GM23338 (cell line): Measurements from ENCODE around the gene CLN6. TPM values are rescaled to one million over a fixed set of nuclear protein-coding genes. Genes with fewer than 3 reads are reported as not detected.

Source experiments
- ATAC-seq: fragments of 200-7000 bp; cut with Tn5 transposase; 3 replicates; pipeline ENCODE4 v1.9.1; 2020
- DNase-seq: peaks from one replicate; pipeline ENCODE4 v3.0.0-alpha.2; 2015; ENCODE audit warnings: low spot score
- H2AFZ ChIP-seq: fragments of 200-600 bp; sonication (generic); 2 replicates; pipeline ENCODE4 v1.8.0; 2016; ENCODE audit warnings: antibody characterized with exemption, mild to moderate bottlenecking, moderate library complexity
- H3F3A ChIP-seq: fragments of 200-600 bp; sonication (generic); replicated peaks from 2 replicates; pipeline ENCODE4 v1.8.0; 2017; ENCODE audit warnings: antibody characterized with exemption, mixed run types, low read depth
- H3K27ac ChIP-seq: fragments of 200-600 bp; sonication (generic); 2 replicates; pipeline ENCODE4 v1.6.1; 2016; ENCODE audit warnings: low read depth
- H3K27me3 ChIP-seq: fragments of 200-600 bp; sonication (generic); 2 replicates; pipeline ENCODE4 v1.8.0; 2016; ENCODE audit warnings: mild to moderate bottlenecking, mixed run types, moderate library complexity; ENCODE audit not compliant: insufficient read depth
- H3K36me3 ChIP-seq: fragments of 200-600 bp; sonication (generic); 2 replicates; pipeline ENCODE4 v1.8.0; 2016; ENCODE audit warnings: mild to moderate bottlenecking; ENCODE audit not compliant: insufficient read depth
- H3K4me1 ChIP-seq: fragments of 200-600 bp; sonication (generic); 2 replicates; pipeline ENCODE4 v1.8.0; 2016; ENCODE audit warnings: mild to moderate bottlenecking, moderate library complexity; ENCODE audit not compliant: insufficient read depth
- H3K4me2 ChIP-seq: fragments of 200-600 bp; sonication (generic); 2 replicates; pipeline ENCODE4 v1.7.1; 2017; ENCODE audit warnings: mixed run types
- H3K4me3 ChIP-seq: fragments of 200-600 bp; sonication (generic); 2 replicates; pipeline ENCODE4 v1.6.1; 2016; ENCODE audit warnings: mixed run types
- H3K79me2 ChIP-seq: fragments of 200-600 bp; sonication (generic); replicated peaks from 2 replicates; pipeline ENCODE4 v1.8.0; 2017; ENCODE audit warnings: mild to moderate bottlenecking; ENCODE audit not compliant: insufficient read depth
- H3K9me2 ChIP-seq: fragments of 200-600 bp; sonication (generic); 2 replicates; pipeline ENCODE4 v1.8.0; 2017; ENCODE audit not compliant: insufficient read depth
- H4K20me1 ChIP-seq: fragments of 200-600 bp; sonication (generic); replicated peaks from 2 replicates; pipeline ENCODE4 v1.8.0; 2017; ENCODE audit warnings: mild to moderate bottlenecking; ENCODE audit not compliant: insufficient read depth
- H3K27ac Mint-ChIP-seq: 2 replicates; pipeline ENCODE4 v1.8.0; 2020; ENCODE audit warnings: inconsistent platforms, mild to moderate bottlenecking, moderate library complexity, mixed read lengths
- H3K27me3 Mint-ChIP-seq: 3 replicates; pipeline ENCODE4 v1.8.0; 2022; ENCODE audit warnings: low read depth, mild to moderate bottlenecking, moderate library complexity, mixed read lengths, inconsistent platforms; ENCODE audit not compliant: insufficient read depth, poor library complexity
- H3K36me3 Mint-ChIP-seq: 3 replicates; pipeline ENCODE4 v1.8.0; 2021; ENCODE audit warnings: low read depth, mild to moderate bottlenecking, inconsistent platforms, moderate library complexity, mixed read lengths
- H3K4me1 Mint-ChIP-seq: 3 replicates; pipeline ENCODE4 v1.8.0; 2020; ENCODE audit warnings: mild to moderate bottlenecking, inconsistent platforms, mixed read lengths
- H3K4me3 Mint-ChIP-seq: 3 replicates; pipeline ENCODE4 v1.8.0; 2021; ENCODE audit warnings: moderate library complexity, mild to moderate bottlenecking, inconsistent platforms, mixed read lengths
- H3K9me3 Mint-ChIP-seq: 3 replicates; pipeline ENCODE4 v1.8.0; 2020; ENCODE audit warnings: moderate library complexity, mild to moderate bottlenecking, inconsistent platforms, mixed read lengths
- CREB1 ChIP-seq: fragments of 250-450 bp; sonication (Bioruptor Pico); IDR thresholded peaks from 2 replicates; pipeline ENCODE4 v1.5.0; 2020; ENCODE audit warnings: low read depth, mild to moderate bottlenecking, moderate library complexity
- EZH2 ChIP-seq: fragments of 200-600 bp; sonication (generic); IDR thresholded peaks from one replicate; pipeline ENCODE4 v1.8.0; 2017; ENCODE audit warnings: antibody characterized with exemption, mild to moderate bottlenecking, low read depth; ENCODE audit not compliant: unreplicated experiment
- EZH2phosphoT487 ChIP-seq: fragments of 200-600 bp; sonication (generic); IDR thresholded peaks from one replicate; pipeline ENCODE4 v1.8.1; 2018; ENCODE audit warnings: antibody characterized with exemption; ENCODE audit not compliant: unreplicated experiment
- JUNB ChIP-seq: IDR thresholded peaks from one replicate; pipeline ENCODE4 v1.6.1; 2016; ENCODE audit warnings: antibody characterized with exemption; ENCODE audit not compliant: unreplicated experiment
- NANOG ChIP-seq: IDR thresholded peaks from 2 replicates; pipeline ENCODE4 v1.6.1; 2016; ENCODE audit warnings: antibody characterized with exemption, borderline replicate concordance
- POLR2AphosphoS5 ChIP-seq: IDR thresholded peaks from 2 replicates; pipeline ENCODE4 v1.6.1; 2016; ENCODE audit warnings: antibody characterized with exemption, low read depth
- STAT1 ChIP-seq: IDR thresholded peaks from one replicate; pipeline ENCODE4 v1.6.1; 2016; ENCODE audit warnings: antibody characterized with exemption; ENCODE audit not compliant: unreplicated experiment
- ZNF114 ChIP-seq: fragments of 250-450 bp; sonication (Bioruptor Pico); IDR thresholded peaks from 2 replicates; pipeline ENCODE4 v1.5.0; 2020; ENCODE audit warnings: mild to moderate bottlenecking, moderate library complexity
- ZNF331 ChIP-seq: fragments of 250-450 bp; sonication (Bioruptor Pico); IDR thresholded peaks from 2 replicates; pipeline ENCODE4 v1.5.0; 2020; ENCODE audit warnings: low read depth, mild to moderate bottlenecking, moderate library complexity
- polyA plus RNA-seq: library from polyadenylated mRNA; unstranded; fragments of >200 nt; fragmentation: Nextera tagmentation; extraction: Ambion mirVana; gene quantifications from 2 replicates; pipeline ENCODE4 v1.2.1, GENCODE V29; 2016
- total RNA-seq: library from RNA; depleted of rRNA; stranded (reverse); fragments of >200 nt; shearing (Covaris generic); gene quantifications from 2 replicates; pipeline ENCODE4 v1.2.3, GENCODE V29; 2014
- TF ChIP-seq, protein P1 (sequence below): fragments of 250-450 bp; sonication (Bioruptor Pico); IDR thresholded peaks from 2 replicates; pipeline ENCODE4 v1.5.0; 2020; ENCODE audit warnings: mild to moderate bottlenecking, moderate library complexity
- TF ChIP-seq, protein P2 (sequence below): IDR thresholded peaks from one replicate; pipeline ENCODE4 v1.6.1; 2018; ENCODE audit warnings: antibody characterized with exemption; ENCODE audit not compliant: unreplicated experiment
- TF ChIP-seq, protein P3 (sequence below), 2 experiments: fragments of 200-600 bp in 1 of 2; sonication (generic) in 1 of 2; conservative IDR thresholded peaks; 2 replicates each; pipeline versions ENCODE4 v1.5.1 to v1.6.1; 2016 to 2017; ENCODE audit warnings: antibody characterized with exemption in 2 of 2, low read depth in 2 of 2, mild to moderate bottlenecking in 2 of 2, moderate library complexity in 1 of 2

CLN6 gene
- total and polyA plus RNA-seq, 2 experiments from 2014 or later: 20.7 to 69.5 TPM

DNA sequence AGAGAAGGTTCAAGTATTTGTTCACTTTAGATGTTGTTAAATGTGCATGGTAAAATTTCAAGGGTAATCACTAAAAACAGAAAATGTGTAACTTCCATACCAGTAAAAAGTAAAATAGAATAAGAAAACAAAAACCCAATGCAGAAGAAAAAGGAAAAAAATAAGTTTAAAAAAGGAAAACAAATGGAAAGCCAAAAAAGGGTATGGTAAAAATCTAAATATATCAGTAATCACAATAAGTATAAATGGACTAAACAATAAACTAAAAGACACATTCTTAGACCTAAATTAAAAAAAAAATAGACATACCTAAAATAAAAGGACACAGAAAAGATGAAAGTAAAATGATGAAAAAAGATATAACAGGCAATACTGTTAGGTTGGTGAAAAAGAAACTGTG lies 9.5 kb upstream of the CLN6 start:
- Histone ChIP-seq H3K36me3 (no peaks in the 10 kb centered on the region), H3F3A (no peaks in the 10 kb centered on the region), H3K4me1 (no peaks in the 10 kb centered on the region), H3K27me3 (no peaks in the 10 kb centered on the region), H3K4me3 (no peak overlapping the region), H3K4me2 (no peak overlapping the region), H3K9me2 (no peaks in the 10 kb centered on the region), H2AFZ (no peak overlapping the region), H3K79me2 (no peaks in the 10 kb centered on the region), H3K27ac (no peak overlapping the region), H4K20me1 (no peaks in the 10 kb centered on the region)
- TF ChIP-seq, protein P1, sequence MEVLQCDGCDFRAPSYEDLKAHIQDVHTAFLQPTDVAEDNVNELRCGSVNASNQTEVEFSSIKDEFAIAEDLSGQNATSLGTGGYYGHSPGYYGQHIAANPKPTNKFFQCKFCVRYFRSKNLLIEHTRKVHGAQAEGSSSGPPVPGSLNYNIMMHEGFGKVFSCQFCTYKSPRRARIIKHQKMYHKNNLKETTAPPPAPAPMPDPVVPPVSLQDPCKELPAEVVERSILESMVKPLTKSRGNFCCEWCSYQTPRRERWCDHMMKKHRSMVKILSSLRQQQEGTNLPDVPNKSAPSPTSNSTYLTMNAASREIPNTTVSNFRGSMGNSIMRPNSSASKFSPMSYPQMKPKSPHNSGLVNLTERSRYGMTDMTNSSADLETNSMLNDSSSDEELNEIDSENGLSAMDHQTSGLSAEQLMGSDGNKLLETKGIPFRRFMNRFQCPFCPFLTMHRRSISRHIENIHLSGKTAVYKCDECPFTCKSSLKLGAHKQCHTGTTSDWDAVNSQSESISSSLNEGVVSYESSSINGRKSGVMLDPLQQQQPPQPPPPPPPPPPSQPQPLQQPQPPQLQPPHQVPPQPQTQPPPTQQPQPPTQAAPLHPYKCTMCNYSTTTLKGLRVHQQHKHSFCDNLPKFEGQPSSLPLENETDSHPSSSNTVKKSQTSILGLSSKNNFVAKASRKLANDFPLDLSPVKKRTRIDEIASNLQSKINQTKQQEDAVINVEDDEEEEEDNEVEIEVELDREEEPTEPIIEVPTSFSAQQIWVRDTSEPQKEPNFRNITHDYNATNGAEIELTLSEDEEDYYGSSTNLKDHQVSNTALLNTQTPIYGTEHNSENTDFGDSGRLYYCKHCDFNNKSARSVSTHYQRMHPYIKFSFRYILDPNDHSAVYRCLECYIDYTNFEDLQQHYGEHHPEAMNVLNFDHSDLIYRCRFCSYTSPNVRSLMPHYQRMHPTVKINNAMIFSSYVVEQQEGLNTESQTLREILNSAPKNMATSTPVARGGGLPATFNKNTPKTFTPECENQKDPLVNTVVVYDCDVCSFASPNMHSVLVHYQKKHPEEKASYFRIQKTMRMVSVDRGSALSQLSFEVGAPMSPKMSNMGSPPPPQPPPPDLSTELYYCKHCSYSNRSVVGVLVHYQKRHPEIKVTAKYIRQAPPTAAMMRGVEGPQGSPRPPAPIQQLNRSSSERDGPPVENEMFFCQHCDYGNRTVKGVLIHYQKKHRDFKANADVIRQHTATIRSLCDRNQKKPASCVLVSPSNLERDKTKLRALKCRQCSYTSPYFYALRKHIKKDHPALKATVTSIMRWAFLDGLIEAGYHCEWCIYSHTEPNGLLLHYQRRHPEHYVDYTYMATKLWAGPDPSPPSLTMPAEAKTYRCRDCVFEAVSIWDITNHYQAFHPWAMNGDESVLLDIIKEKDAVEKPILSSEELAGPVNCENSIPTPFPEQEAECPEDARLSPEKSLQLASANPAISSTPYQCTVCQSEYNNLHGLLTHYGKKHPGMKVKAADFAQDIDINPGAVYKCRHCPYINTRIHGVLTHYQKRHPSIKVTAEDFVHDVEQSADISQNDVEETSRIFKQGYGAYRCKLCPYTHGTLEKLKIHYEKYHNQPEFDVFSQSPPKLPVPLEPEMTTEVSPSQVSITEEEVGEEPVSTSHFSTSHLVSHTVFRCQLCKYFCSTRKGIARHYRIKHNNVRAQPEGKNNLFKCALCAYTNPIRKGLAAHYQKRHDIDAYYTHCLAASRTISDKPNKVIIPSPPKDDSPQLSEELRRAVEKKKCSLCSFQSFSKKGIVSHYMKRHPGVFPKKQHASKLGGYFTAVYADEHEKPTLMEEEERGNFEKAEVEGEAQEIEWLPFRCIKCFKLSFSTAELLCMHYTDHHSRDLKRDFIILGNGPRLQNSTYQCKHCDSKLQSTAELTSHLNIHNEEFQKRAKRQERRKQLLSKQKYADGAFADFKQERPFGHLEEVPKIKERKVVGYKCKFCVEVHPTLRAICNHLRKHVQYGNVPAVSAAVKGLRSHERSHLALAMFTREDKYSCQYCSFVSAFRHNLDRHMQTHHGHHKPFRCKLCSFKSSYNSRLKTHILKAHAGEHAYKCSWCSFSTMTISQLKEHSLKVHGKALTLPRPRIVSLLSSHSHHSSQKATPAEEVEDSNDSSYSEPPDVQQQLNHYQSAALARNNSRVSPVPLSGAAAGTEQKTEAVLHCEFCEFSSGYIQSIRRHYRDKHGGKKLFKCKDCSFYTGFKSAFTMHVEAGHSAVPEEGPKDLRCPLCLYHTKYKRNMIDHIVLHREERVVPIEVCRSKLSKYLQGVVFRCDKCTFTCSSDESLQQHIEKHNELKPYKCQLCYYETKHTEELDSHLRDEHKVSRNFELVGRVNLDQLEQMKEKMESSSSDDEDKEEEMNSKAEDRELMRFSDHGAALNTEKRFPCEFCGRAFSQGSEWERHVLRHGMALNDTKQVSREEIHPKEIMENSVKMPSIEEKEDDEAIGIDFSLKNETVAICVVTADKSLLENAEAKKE (CRISPR knock-in tag): no peak
- TF ChIP-seq CREB1 (CRISPR knock-in tag) (no peak), EZH2 (no peak), EZH2phosphoT487 (no peak), POLR2AphosphoS5 (no peak), JUNB (no peak), STAT1 (no peak), NANOG (no peak), ZNF114 (no peak), ZNF331 (CRISPR knock-in tag) (no peak)
- TF ChIP-seq, protein P2, sequence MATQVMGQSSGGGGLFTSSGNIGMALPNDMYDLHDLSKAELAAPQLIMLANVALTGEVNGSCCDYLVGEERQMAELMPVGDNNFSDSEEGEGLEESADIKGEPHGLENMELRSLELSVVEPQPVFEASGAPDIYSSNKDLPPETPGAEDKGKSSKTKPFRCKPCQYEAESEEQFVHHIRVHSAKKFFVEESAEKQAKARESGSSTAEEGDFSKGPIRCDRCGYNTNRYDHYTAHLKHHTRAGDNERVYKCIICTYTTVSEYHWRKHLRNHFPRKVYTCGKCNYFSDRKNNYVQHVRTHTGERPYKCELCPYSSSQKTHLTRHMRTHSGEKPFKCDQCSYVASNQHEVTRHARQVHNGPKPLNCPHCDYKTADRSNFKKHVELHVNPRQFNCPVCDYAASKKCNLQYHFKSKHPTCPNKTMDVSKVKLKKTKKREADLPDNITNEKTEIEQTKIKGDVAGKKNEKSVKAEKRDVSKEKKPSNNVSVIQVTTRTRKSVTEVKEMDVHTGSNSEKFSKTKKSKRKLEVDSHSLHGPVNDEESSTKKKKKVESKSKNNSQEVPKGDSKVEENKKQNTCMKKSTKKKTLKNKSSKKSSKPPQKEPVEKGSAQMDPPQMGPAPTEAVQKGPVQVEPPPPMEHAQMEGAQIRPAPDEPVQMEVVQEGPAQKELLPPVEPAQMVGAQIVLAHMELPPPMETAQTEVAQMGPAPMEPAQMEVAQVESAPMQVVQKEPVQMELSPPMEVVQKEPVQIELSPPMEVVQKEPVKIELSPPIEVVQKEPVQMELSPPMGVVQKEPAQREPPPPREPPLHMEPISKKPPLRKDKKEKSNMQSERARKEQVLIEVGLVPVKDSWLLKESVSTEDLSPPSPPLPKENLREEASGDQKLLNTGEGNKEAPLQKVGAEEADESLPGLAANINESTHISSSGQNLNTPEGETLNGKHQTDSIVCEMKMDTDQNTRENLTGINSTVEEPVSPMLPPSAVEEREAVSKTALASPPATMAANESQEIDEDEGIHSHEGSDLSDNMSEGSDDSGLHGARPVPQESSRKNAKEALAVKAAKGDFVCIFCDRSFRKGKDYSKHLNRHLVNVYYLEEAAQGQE: no peak
- TF ChIP-seq, protein P3, sequence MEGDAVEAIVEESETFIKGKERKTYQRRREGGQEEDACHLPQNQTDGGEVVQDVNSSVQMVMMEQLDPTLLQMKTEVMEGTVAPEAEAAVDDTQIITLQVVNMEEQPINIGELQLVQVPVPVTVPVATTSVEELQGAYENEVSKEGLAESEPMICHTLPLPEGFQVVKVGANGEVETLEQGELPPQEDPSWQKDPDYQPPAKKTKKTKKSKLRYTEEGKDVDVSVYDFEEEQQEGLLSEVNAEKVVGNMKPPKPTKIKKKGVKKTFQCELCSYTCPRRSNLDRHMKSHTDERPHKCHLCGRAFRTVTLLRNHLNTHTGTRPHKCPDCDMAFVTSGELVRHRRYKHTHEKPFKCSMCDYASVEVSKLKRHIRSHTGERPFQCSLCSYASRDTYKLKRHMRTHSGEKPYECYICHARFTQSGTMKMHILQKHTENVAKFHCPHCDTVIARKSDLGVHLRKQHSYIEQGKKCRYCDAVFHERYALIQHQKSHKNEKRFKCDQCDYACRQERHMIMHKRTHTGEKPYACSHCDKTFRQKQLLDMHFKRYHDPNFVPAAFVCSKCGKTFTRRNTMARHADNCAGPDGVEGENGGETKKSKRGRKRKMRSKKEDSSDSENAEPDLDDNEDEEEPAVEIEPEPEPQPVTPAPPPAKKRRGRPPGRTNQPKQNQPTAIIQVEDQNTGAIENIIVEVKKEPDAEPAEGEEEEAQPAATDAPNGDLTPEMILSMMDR (conservative IDR thresholded peaks at IDR 0.05; ENCODE audit: low read depth in 2 of 2): no peak
- Mint-ChIP-seq H3K4me3 (no peak overlapping the region), H3K27ac (no peak overlapping the region), H3K9me3 (peaks cover 10% of the 10 kb centered on the region; the same call in 1 of the 3 replicates), H3K4me1 (peaks cover 6% of the 10 kb centered on the region), H3K36me3 (no peaks in the 10 kb centered on the region), H3K27me3 (peaks cover 3% of the 10 kb centered on the region)
- DNase-seq (no peak), ATAC-seq (no peak)
